PC-3 (cell line): Measurements from ENCODE around the gene TRPV5.

ENCODE experiments used
- CTCF ChIP-seq: fragments of 300-600 bp; sonication (generic); conservative IDR thresholded peaks from 2 replicates; pipeline ENCODE4 v1.5.1; 2017; ENCODE audit warnings: antibody characterized with exemption, low read depth, mild to moderate bottlenecking, low read length
- EZH2 ChIP-seq: fragments of 300-600 bp; sonication (generic); IDR thresholded peaks from one replicate; pipeline ENCODE4 v1.6.1; 2017; ENCODE audit warnings: antibody characterized with exemption, mild to moderate bottlenecking, low read length; ENCODE audit not compliant: unreplicated experiment
- EZH2phosphoT487 ChIP-seq: fragments of 300-600 bp; sonication (generic); IDR thresholded peaks from 2 replicates; pipeline ENCODE4 v1.6.1; 2018; ENCODE audit warnings: mild to moderate bottlenecking, antibody characterized with exemption, low read length, borderline replicate concordance

GRCh38 chr7:142881586-142882337 lies 51.8 kb downstream of the TRPV5 start:
- TF ChIP-seq CTCF (no peak), EZH2 (no peak), EZH2phosphoT487 (no peak)
